Mesendoderm (in vitro differentiated cells): Measurements from ENCODE around the gene ABCG2.

Experiments
- DNase-seq: peaks from one replicate; pipeline ENCODE4 v3.0.0; 2013
- H2AK5ac ChIP-seq: 2 replicates; pipeline ENCODE4 v1.6.1; 2013; ENCODE audit warnings: low read length, inconsistent platforms
- H2BK120ac ChIP-seq: 2 replicates; pipeline ENCODE4 v1.6.1; 2013; ENCODE audit warnings: low read depth, mild to moderate bottlenecking, low read length, moderate library complexity, mixed read lengths
- H2BK15ac ChIP-seq: replicated peaks from 2 replicates; pipeline ENCODE4 v1.6.1; 2013; ENCODE audit warnings: low read depth, mild to moderate bottlenecking, moderate library complexity
- H2BK5ac ChIP-seq: 2 replicates; pipeline ENCODE4 v1.6.1; 2013; ENCODE audit warnings: low read length, inconsistent platforms
- H3K18ac ChIP-seq: 2 replicates; pipeline ENCODE4 v1.6.1; 2013; ENCODE audit warnings: mild to moderate bottlenecking, low read length, mixed read lengths
- H3K23ac ChIP-seq: one replicate; pipeline ENCODE4 v1.6.1; 2013; ENCODE audit warnings: low read length
- H3K27ac ChIP-seq: 2 replicates; pipeline ENCODE4 v1.5.1; 2013; ENCODE audit warnings: low read depth, mild to moderate bottlenecking, inconsistent platforms, low read length, moderate library complexity
- H3K27me3 ChIP-seq: 2 replicates; pipeline ENCODE4 v1.6.1; 2013; ENCODE audit warnings: low read length, control low read depth, mild to moderate bottlenecking, inconsistent platforms; ENCODE audit not compliant: insufficient read depth, poor library complexity
- H3K36me3 ChIP-seq: 2 replicates; pipeline ENCODE4 v1.6.1; 2013; ENCODE audit warnings: low read length, inconsistent platforms; ENCODE audit not compliant: control insufficient read depth, insufficient read depth
- H3K4ac ChIP-seq: one replicate; pipeline ENCODE4 v1.6.1; 2013; ENCODE audit warnings: low read depth, mild to moderate bottlenecking, low read length, moderate library complexity
- H3K4me1 ChIP-seq: 2 replicates; pipeline ENCODE4 v1.6.1; 2013; ENCODE audit warnings: low read depth, low read length, inconsistent platforms; ENCODE audit not compliant: control insufficient read depth
- H3K4me2 ChIP-seq: 2 replicates; pipeline ENCODE4 v1.6.1; 2013; ENCODE audit warnings: low read length
- H3K4me3 ChIP-seq: 2 replicates; pipeline ENCODE4 v1.5.1; 2013; ENCODE audit warnings: mild to moderate bottlenecking, low read length
- H3K56ac ChIP-seq: one replicate; pipeline ENCODE4 v1.6.1; 2013; ENCODE audit warnings: low read length
- H3K79me1 ChIP-seq: 2 replicates; pipeline ENCODE4 v1.6.1; 2013; ENCODE audit warnings: low read length, inconsistent platforms
- H3K79me2 ChIP-seq: 2 replicates; pipeline ENCODE4 v1.6.1; 2013; ENCODE audit warnings: mild to moderate bottlenecking, low read length; ENCODE audit not compliant: control insufficient read depth, insufficient read depth
- H3K9ac ChIP-seq: 2 replicates; pipeline ENCODE4 v1.6.1; 2013; ENCODE audit warnings: low read length, inconsistent platforms
- H4K5ac ChIP-seq: one replicate; pipeline ENCODE4 v1.6.1; 2013; ENCODE audit warnings: low read length
- H4K8ac ChIP-seq: one replicate; pipeline ENCODE4 v1.6.1; 2013; ENCODE audit warnings: low read depth, mild to moderate bottlenecking, control low read depth, low read length, moderate library complexity
- WGBS: extraction: QIAGEN DNeasy Blood & Tissue Kit; methylation state at CpG from one replicate; pipeline ENCODE4 v1.1.7; 2013; ENCODE audit warnings: low lambda C conversion rate, missing lambda C conversion rate; ENCODE audit not compliant: insufficient coverage; ENCODE audit errors: extremely low coverage; 5-methylcytosine and 5-hydroxymethylcytosine counted together

Gene ABCG2

GRCh38 chr4:88097301-88097700 lies 61.1 kb downstream of the ABCG2 start:
- no CpG with 5 or more reads among the region's 2 CpGs for WGBS
- no peak overlapping the region for H3K27ac ChIP-seq
- no peak overlapping the region for H3K23ac ChIP-seq
- no peaks in the 10 kb centered on the region for H3K4me1 ChIP-seq
- H3K56ac ChIP-seq: no peak overlapping the region
- no peak overlapping the region for H3K18ac ChIP-seq
- H2BK15ac ChIP-seq: no peak overlapping the region
- H3K36me3 ChIP-seq: no peaks in the 10 kb centered on the region
- H3K9ac ChIP-seq: no peak overlapping the region
- no peaks in the 10 kb centered on the region for H3K79me1 ChIP-seq
- H3K4me3 ChIP-seq: no peak overlapping the region
- H3K79me2 ChIP-seq: no peaks in the 10 kb centered on the region
- no peak overlapping the region for H2BK120ac ChIP-seq
- H2AK5ac ChIP-seq: no peak overlapping the region
- DNase-seq: no peak
- no peak overlapping the region for H3K4ac ChIP-seq
- no peak overlapping the region for H2BK5ac ChIP-seq
- H3K27me3 ChIP-seq: no peaks in the 10 kb centered on the region
- H3K4me2 ChIP-seq: no peak overlapping the region
- no peak overlapping the region for H4K8ac ChIP-seq
- H4K5ac ChIP-seq: no peak overlapping the region

- no peak overlapping the region for H2BK5ac ChIP-seq
- DNase-seq: no peak
- no peaks in the 10 kb centered on the region for H3K27me3 ChIP-seq
- H3K18ac ChIP-seq: no peak overlapping the region
- no peak overlapping the region for H3K27ac ChIP-seq
- no peak overlapping the region for H3K4me3 ChIP-seq
- no peak overlapping the region for H4K5ac ChIP-seq
- H3K9ac ChIP-seq: no peak overlapping the region
- no peak overlapping the region for H3K56ac ChIP-seq
- H4K8ac ChIP-seq: no peak overlapping the region
- no peaks in the 10 kb centered on the region for H3K79me1 ChIP-seq
- WGBS: no CpG with 5 or more reads among the region's 5 CpGs
- no peak overlapping the region for H3K4ac ChIP-seq
- H2BK15ac ChIP-seq: no peak overlapping the region
- no peak overlapping the region for H3K23ac ChIP-seq
- H3K4me1 ChIP-seq: no peaks in the 10 kb centered on the region
- H3K79me2 ChIP-seq: no peaks in the 10 kb centered on the region
- H3K36me3 ChIP-seq: no peaks in the 10 kb centered on the region
- H2AK5ac ChIP-seq: no peak overlapping the region
- H3K4me2 ChIP-seq: no peak overlapping the region
- H2BK120ac ChIP-seq: no peak overlapping the region
Measured at GRCh38 chr4:88093874-88094273, 64.6 kb downstream of the ABCG2 start.

- Histone ChIP-seq H3K79me1 (no peaks in the 10 kb centered on the region), H3K4ac (no peak overlapping the region), H3K9ac (no peak overlapping the region), H3K4me2 (no peak overlapping the region), H3K4me3 (no peak overlapping the region), H3K4me1 (no peaks in the 10 kb centered on the region), H3K27me3 (no peaks in the 10 kb centered on the region), H2BK5ac (no peak overlapping the region), H3K27ac (no peak overlapping the region), H4K8ac (no peak overlapping the region), H3K18ac (no peak overlapping the region), H2AK5ac (no peak overlapping the region), H3K79me2 (no peaks in the 10 kb centered on the region), H3K56ac (no peak overlapping the region), H4K5ac (no peak overlapping the region), H2BK15ac (no peak overlapping the region), H2BK120ac (no peak overlapping the region), H3K36me3 (no peaks in the 10 kb centered on the region), H3K23ac (no peak overlapping the region)
- no CpG with 5 or more reads among the region's 3 CpGs for WGBS
- no peak for DNase-seq
Measured at GRCh38 chr4:88091378-88091777, 67.1 kb downstream of the ABCG2 start.

- no peak overlapping the region for H3K4ac ChIP-seq
- no peak overlapping the region for H2BK15ac ChIP-seq
- H3K36me3 ChIP-seq: no peaks in the 10 kb centered on the region
- no peak overlapping the region for H3K27ac ChIP-seq
- no peaks in the 10 kb centered on the region for H3K4me1 ChIP-seq
- no peak overlapping the region for H3K4me3 ChIP-seq
- H2AK5ac ChIP-seq: no peak overlapping the region
- H2BK5ac ChIP-seq: no peak overlapping the region
- no peak overlapping the region for H4K5ac ChIP-seq
- H3K18ac ChIP-seq: no peak overlapping the region
- H3K9ac ChIP-seq: no peak overlapping the region
- H3K79me2 ChIP-seq: no peaks in the 10 kb centered on the region
- H3K56ac ChIP-seq: no peak overlapping the region
- H3K27me3 ChIP-seq: no peaks in the 10 kb centered on the region
- DNase-seq: no peak
- H4K8ac ChIP-seq: no peak overlapping the region
- H3K4me2 ChIP-seq: no peak overlapping the region
- no peak overlapping the region for H3K23ac ChIP-seq
- no peak overlapping the region for H2BK120ac ChIP-seq
- H3K79me1 ChIP-seq: no peaks in the 10 kb centered on the region
Measured at GRCh38 chr4:88090898-88091297, 67.5 kb downstream of the ABCG2 start.

GRCh38 chr4:88087004-88087403 lies 71.4 kb downstream of the ABCG2 start:
- no peak overlapping the region for H4K5ac ChIP-seq
- H3K27me3 ChIP-seq: no peaks in the 10 kb centered on the region
- H3K18ac ChIP-seq: no peak overlapping the region
- no peak overlapping the region for H3K4me2 ChIP-seq
- no peak overlapping the region for H3K4me3 ChIP-seq
- no peak overlapping the region for H3K23ac ChIP-seq
- no peak overlapping the region for H3K9ac ChIP-seq
- no peaks in the 10 kb centered on the region for H3K79me1 ChIP-seq
- H3K79me2 ChIP-seq: no peaks in the 10 kb centered on the region
- H3K4me1 ChIP-seq: no peaks in the 10 kb centered on the region
- H3K36me3 ChIP-seq: no peaks in the 10 kb centered on the region
- no peak for DNase-seq
- H2BK5ac ChIP-seq: no peak overlapping the region
- H2BK120ac ChIP-seq: no peak overlapping the region
- H2BK15ac ChIP-seq: no peak overlapping the region
- no peak overlapping the region for H3K27ac ChIP-seq
- WGBS: no CpG with 5 or more reads among the region's 1 CpG
- H4K8ac ChIP-seq: no peak overlapping the region
- H3K4ac ChIP-seq: no peak overlapping the region
- H3K56ac ChIP-seq: no peak overlapping the region
- no peak overlapping the region for H2AK5ac ChIP-seq

- no peak for DNase-seq
- no CpG with 5 or more reads among the region's 1 CpG for WGBS
- Histone ChIP-seq H2AK5ac (no peak overlapping the region), H3K27ac (no peak overlapping the region), H4K5ac (no peak overlapping the region), H2BK5ac (no peak overlapping the region), H3K4me2 (no peak overlapping the region), H3K4ac (no peak overlapping the region), H3K4me1 (no peaks in the 10 kb centered on the region), H3K23ac (no peak overlapping the region), H3K4me3 (no peak overlapping the region), H3K36me3 (no peaks in the 10 kb centered on the region), H3K79me2 (no peaks in the 10 kb centered on the region), H2BK15ac (no peak overlapping the region), H3K27me3 (no peaks in the 10 kb centered on the region), H2BK120ac (no peak overlapping the region), H3K56ac (no peak overlapping the region), H4K8ac (no peak overlapping the region), H3K18ac (no peak overlapping the region), H3K79me1 (no peaks in the 10 kb centered on the region), H3K9ac (no peak overlapping the region)
Measured at GRCh38 chr4:88080626-88081025, 77.8 kb downstream of the ABCG2 start.
